Measurements from ENCODE around the gene MYRIP.

MYRIP gene

DNA sequence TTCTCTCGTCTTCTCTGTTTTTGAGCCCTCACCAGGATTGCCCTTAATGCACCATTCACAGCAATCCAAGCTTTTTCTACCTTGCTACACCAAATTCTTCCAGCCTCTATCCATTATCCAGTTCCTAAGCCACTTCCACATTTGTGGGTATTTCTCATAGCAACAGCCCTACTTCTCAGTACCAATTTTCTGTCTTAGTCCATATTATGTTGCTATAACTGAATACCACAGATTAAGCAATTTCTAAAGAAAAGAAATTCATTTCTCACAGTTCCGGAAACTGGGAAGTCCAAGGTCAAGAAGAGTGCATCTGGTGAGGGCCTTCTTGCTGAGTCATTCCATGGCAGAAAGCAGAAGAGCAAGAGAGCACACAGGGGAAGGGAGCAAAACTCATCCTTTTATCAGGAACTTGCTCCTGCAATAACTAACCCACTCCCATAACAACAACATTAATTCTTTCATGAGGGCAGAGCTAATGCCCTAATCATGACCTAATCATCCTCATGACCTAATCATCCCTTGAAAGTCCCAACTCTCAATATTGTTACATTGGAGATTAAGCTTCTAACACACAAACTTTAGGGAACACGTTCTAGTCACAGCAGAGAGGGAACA, 490.4 kb downstream of the MYRIP start:
- no peak for DNase-seq

- no peak for DNase-seq
These were observed 493.4 kb downstream of the MYRIP start for GRCh38 chr3:40302784-40303183.

DNA sequence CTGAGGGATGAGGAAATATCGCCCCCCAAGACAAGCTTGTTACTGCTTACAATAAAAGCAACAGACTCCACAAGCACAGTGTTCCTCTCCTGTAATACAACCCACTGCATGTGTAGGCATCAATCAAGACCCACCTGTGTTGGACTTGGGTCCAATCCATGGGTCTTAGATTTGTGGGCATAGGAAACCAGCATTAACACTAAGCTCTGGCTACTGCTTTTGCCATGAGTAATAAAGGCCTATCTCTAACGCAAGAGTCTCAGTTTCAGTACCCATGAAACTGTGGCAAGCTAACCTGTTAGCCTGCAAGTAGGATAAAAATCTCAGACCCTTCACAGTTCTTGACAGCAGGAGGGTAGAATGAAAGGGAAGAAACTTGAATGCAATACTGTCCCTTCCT, 494.9 kb downstream of the MYRIP start:
- DNase-seq: no peak

DNA sequence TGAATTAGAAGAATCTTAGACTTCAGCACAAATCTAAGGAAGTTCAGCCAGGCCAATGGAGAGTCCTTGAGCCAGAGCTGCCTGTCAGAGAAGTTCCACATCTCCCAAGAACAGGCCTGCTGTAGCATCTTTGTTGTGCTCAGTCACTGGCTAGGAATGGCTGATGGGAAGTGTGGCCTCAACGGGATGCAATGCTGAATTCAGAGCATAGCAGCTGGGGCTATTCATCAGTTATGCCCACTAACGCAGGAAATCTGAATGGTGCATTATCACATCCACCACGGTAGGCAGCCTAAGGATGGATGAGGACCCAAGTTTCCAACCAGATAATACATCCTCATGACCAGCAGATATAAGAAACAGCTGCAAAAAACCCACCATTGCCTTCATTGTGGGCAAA, 496.9 kb downstream of the MYRIP start:
- no peak for DNase-seq

DNA sequence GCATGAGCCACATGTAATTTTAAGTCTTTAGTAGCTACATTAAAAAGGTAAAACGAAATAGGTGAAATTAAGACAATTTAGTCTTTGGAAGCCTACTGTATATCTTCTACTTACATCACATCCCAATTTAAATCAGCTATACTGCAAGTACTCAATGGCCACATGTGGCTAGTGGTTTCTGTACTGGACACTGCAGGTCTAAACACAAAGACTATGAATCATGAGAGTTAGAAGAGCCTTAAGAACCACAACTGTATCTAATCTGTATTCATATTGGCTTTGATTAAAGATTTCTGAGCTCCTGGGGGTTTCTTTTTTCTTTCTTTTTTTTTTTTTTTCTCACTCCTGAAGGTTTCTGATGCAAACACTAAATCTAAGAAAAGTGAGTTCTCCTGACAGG, 497.8 kb downstream of the MYRIP start:
- no peak for DNase-seq

GRCh38 chr3:40308725-40309417, 499.5 kb downstream of the MYRIP start:
- DNase-seq: no peak

GRCh38 chr3:40309418-40309924, 500.1 kb downstream of the MYRIP start, which contains the start of gene EIF1B:
TSS of gene EIF1B (plus strand) at chr3:40309707. CDS start at chr3:40309942, 235 bp downstream.
- peak; percentile 87 for DNase-seq

Measured in NCI-H1105 (cell line).